COLO668 (cell line): Measurements from ENCODE around the gene GID8.

Experiments used
- DNase-seq: peaks from one replicate; lab custom pipeline; 2025; ENCODE audit not compliant: unreplicated experiment; lab: John Stamatoyannopoulos, UW

The GID8 gene

DNA sequence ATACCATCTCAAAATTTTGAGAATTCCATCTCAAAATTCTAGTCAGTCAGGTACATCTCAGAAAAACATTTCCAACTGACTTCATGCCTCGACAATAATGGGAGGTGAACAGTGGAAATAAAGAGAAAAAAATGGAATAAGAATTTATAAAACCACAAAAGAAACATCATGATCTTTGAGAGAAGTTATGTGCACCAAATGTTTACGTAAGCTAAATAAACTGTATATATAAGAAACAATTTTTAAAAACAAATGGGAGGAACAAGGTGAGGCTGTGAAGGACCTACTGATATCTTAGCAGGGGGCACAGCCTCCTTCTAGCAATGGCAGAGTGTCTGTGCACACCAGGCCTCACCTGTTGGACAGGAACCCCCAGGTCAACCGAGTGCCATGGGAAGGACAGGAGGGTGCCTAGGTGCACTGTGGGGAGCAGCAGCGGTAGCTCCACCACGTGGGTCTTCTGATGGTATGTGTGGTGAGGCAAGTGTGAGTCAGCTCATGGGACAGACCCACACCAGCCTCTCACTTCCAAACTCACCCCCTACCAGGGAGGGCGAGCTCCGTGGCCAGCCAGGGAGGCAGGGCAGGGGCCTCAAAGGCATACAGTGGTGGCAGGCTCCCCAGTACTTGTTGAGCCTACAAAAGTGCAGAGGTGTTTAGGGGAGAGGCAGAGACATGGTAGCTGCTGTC, 34.9 kb upstream of the GID8 start:
- no peak for DNase-seq

DNA sequence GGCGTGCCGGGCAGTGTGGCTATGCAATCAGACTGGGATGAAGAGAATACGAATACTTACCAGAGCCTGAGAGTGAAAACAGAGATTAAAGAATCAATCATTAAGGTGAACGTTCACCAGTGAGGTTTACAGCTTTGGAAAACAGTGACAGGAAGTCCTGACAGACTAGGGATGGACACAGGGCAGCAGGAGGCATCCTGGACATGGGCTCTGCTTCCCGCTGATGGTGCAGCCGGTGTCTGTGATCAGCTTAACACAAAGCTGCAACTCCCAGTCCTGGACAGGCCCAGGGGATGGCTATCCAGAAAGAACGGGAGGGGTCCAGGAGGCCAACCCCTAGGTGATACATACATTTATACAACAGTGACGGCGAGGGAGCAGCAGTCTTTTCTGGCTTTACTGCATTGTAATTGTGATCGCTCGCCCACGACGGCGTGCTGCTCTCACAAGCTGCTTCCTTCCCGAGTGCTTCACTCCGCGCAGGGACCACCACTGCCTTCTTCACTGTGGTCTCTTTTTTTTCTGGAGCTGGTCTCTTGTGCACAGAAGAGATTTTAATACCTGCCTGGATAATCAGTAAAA, 32.3 kb upstream of the GID8 start:
- no peak for DNase-seq

DNA sequence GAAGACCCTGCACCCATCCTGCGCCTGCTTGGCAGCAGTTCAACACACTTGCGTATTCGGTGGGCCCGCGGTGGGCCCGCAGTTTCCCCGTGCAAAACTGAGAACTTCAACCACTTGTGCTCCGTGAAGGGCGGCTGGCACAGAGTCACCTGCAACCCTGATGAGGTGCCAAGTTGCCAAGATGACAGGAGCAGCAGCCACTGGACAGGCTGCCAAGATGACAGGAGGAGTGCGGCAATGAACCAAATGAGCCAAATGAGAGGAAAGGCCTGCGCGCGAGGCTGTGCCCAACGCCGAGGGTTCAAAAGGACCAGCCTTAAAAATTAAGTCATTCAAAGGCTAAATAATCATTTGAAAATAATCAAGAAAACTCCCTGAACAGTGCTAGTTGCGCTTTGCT, 31.7 kb upstream of the GID8 start:
- no peak for DNase-seq

DNA sequence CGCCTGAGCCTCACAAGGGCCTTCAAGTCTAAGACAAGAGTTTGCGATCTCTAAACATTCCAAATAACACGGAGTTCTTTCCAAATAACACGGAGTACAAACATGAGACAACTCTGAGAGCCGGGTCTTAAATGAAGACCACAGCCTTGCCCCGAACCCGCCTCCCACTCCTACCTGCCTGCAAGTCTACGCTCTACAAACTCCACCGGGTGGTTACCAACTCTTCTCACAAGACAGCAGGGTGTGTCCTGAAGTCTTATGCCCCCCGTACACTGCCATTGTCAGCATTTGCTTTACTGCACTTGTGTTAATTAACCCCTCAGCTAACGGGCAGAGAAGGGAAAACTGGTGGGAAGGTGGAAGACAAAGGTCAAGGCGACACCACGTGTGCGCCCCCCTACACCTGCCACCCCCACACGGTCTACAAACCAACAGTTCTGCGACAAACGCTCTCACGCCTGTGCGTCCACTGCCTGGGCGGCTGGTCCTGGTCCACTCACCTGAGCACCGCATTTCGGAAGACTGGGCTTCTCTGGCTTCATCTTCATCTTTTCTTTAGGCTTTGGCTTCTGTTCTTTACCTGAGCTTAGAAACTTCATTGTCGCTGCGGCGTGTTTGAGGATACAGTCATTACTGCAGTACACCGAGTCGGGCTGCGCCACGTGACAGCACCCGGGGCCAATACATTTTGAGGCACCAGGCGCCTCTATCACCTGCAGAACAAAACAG, 31.1 kb upstream of the GID8 start:
- DNase-seq: no peak

DNA sequence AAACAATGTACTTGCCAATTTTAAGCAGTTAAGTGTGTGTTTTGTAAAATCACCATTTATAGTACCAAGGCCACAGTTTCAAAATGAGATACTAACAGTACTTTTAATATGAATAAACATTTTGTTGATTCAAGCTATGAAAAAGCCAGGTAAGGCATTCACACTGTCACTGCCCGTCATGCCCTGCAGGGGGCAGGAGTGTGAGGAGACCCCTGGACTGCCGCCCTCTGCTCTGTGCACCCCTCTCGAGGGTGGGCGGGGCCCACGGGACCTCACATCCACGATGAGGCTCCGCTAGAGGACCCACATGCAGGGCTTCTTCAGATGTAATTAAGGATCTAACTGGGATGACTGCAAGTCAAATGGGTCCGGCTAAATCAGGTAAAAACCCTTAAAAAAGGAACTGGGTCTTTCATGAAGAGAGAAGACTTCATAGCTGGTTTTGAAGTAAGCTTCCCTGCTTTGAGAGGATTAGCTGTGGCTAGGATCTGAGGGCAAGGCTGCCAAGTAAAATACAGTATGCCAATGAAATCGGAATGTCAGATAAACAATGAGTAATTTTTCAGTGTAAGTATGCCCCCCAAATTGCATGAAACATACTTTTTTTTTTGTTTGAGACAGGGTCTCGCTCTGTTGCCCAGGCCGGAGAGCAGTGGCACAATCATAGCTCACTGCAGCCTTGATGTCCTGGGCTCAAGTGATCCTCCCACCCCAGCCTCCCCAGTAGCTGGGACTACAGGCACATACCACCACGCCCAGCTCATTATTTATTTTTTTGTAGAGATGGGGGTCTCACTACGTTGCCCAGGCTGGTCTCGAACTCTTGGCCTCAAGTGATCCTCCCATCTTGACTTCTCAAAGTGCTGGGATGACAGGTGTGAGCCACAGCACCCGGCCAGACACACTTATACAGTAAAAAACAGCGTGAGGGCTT, 30.3 kb upstream of the GID8 start:
- DNase-seq: no peak

DNA sequence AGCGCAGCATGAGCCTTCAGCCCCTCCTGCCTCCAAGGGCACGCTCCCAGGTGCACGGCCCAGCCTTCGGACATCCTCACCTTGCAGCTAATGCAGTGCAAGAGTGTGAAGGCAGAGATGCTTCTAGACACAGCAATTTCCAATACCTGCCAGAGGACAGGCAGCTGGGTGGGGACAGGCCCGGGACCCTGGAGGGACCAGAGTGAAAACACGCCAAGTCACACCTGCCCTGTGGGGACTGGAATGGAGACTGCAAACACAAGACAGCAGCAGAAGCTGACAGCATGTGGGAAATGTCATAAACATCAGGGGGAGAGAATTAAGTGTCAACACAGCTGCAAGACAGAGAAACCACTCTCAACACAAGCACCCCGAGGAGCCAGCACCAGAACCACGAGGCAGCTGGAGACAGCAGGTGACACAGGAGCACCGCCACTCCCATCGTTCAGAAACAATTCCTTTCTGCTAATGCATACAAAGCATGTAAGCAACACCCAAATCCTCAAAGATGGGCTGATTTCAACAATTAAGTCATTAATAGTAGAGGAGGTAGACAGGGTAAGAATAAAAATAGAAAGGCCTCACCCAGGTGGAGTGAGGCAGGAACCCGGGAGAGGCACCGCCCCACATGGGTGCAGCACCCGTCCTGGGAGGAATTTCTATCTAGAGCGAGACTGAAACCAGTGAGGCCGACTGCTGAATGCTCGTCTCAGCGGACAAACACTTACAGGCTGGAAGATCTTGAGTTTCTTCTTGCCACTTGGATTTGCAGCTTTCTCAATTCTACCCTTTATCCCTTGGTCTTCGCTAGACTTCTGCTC, 28.8 kb upstream of the GID8 start:
- peak; percentile 85 for DNase-seq

DNA sequence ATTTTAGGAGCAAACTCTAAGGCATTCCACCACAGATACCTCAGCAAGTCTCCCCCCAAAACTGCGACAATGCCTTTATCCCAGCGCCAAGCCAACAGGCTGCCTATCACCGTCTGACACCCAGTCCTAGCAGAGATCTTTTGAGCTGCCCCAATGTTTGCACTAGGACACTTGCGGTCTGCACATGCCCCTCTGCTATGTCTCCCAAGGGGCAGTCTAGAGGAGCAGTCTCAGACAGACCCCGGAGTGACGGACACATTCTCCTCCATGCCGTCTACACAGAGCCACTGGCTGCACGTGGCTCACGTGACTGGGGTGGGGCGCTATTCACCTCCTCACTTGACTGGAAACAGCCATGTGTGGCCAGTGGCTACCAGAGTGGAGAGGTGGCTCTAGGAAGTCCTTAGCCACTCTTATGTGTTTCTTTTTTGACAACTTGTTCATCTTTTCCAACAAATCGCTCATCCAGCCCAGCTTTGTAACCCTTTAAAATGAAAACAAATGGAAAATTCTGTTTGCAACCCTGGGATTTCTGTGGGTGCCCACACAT, 27.7 kb upstream of the GID8 start:
- no peak for DNase-seq

DNA sequence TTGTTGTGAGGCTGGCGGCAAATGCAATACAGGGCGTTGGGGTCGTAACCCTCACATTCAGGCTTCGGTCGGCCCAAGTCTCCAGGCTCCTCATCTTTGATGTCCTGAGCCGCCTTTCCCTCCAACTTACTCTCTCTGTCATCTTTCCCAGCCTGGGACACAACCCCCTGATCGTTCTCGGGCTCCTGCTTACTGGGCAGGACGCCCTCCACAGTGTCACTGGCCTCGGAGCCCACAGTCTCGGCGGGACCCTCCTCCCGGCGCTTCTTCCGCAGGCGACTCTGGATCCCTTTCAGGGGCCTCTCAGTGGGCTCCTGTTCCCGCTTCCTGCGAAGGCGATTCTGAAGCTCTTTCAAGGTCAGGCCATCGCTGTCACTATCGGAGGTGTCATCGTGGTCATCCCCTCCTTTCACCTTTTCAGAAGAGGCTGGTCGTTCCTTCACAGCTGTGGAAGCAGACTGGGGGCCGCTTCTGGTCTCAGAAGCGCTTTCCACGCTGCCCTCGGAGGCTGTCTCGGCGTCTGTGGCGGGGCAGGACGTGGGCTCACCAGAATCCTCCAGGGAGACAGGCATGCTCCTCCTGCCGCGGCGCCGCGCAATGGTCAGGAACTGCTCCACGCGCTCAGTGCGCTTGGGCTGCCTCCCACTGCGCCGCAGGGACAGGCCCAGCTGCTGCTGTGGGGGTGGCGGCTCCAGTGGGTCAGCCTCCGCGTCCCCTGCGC, 27.0 kb upstream of the GID8 start:
- DNase-seq: no peak

DNA sequence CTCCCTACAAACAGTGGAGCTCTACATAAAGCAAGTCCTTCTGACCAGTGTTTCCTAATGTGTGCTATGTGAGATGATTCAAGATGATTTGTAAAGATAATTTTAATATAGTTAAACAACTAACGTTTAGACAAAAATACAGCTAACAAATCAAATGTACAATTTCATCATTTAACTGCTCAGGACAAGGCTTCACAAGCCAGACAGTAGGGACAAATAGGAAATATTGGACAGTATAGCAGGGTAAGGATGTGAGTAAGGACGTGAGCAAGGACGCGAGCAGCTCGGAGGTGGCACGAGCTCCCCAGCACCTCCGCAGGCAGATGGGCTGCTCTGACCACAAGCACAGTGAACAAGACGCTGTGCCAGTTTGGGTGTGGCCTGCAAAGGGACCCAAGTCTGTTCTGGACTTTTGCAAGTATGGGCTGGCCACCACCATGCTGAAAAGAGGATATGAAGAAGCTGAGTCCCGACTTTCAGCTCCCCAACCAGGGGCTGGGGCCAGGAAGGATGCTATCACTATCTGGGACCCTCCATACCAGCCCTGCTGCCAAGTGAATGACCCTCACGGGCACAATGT, 26.2 kb upstream of the GID8 start:
- DNase-seq: no peak

DNA sequence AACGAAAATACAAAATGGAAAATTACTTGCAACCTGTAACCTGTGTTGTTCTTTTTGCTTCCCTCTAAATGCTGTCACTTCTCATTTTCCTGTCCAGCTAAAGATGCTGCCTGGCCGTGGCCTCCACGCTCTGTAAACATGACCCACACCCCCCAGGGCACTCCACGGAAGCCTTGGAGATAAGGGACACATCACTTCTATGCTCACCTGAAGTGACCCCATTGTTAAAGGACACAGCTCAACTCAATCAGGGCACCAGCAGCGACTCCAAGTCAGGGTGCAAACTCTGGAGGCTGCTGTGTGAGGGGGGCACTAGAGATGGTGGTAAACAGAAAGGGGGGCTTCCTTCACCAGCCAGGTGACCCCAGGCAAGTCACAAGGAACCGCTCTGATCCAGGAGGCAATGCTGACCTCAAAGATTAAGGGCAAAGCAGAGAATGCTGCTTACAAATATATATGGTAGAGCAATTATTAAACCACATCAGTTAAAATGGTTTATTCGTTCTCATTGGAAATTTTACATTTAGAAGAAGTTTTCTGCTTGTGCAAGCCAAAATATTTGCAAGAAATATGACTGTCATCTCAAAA, 24.8 kb upstream of the GID8 start:
- no peak for DNase-seq

DNA sequence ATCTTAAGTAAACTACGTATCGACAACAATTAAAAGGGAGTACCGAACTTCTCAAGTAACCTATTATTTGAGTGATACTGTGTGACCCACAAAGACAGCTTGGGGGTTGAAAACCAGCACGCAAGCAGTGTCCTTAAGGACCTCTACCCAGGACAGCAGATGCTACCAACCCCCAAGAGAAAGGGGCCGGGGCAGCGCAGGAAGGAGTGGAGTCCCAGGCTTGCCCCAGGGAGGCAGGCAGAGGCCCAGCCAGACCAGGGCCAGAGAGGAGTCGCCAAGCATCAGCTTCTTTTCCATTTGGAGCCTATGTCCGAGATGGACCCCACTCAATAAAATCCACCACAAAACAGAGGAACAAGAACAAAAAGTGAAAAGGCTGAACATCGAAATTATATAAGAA, 23.5 kb upstream of the GID8 start:
- no peak for DNase-seq

DNA sequence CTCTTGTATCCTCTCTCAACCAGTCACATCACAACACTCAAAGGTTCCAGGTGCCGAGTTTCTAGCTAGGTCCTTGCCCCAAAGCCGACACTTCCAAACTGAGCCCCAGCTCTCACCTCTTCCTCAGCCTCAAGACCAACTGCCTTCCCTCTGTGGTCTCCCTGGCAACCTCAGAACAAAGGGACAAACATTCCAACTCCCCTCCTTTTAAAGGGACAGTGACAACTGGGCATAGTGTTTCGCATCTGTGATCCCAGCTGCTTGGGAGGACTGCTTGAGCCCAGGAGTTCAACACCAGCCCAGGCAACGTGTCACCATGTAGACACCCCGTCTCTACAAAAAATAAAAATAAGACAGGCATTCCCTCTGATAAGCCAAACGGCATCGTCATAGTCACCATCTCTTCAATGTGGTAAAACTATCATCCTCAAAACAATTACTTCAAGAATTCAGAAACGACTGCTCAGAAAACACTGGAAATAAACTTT, 22.9 kb upstream of the GID8 start:
- peak; percentile 74 for DNase-seq

DNA sequence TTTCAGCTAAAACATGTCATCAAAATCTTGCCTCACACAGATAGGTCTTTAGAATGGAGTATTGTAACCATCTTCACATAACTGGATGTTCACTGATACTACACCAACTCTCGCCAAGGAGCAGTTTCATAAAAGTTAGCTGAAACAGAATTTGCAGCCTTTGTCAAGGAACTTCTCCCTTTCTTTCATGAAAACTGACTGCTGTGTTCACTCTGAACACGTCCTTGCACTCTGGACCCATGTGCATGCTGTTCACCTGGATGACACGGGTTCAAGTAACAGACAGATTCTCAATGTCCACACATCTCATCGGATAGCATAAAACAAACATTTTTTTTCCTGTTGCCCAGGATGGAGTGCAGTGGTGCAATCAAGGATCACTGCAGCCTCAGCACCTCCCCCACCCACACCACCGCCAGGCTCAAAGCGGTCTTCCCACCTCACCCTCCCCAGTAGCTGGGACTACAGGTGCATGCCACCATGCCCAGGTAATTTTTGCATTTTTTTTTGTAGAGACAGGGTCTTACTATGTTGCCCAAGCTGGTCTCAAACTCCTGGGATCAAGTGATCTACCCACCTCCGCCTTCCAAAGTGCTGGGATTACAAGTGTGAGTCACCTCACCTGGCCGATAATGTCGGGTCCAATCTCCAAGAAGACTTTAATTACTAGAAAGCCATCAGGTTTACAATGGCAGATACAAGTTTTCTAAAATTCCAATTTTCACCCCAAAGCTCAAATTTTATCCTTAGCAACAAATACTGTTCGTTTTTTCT, 21.1 kb upstream of the GID8 start:
- no peak for DNase-seq

DNA sequence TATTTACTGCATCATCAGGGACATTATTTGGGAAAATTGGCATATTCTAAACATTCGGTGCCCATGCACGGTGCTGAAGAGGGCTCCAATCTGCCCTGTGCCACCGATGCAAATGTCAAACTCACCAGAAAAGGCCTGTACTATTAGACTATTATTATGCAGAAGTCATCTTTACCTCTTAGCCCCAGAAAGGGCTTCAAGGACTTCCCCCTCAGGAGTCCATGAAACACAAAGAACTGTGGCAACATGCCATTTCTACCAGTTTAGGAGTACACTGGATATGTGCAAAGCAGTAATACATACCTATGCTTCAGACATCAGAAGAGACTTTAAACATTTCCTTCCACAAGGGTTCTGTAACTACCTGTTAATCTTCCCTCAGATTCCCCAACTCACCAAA, 20.2 kb upstream of the GID8 start:
- DNase-seq: no peak

DNA sequence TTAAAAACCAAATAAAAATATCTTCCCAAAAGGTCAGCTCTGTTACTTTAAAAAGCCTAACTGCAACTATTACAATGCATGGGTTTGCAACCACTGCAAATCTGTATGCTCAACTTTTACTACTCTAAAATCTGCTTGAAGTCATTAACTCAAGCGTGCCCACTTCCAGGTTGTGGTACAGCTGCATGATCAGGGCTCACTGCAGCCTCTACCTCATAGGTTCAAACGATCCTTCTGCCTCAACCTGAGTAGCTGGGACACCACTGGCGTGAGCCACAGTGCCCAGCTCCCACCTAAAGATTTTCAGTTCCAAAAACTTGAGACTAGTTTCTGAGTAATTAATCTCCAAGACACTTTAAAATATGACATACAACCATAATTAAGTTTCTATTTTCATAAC, 19.8 kb upstream of the GID8 start:
- no peak for DNase-seq

DNA sequence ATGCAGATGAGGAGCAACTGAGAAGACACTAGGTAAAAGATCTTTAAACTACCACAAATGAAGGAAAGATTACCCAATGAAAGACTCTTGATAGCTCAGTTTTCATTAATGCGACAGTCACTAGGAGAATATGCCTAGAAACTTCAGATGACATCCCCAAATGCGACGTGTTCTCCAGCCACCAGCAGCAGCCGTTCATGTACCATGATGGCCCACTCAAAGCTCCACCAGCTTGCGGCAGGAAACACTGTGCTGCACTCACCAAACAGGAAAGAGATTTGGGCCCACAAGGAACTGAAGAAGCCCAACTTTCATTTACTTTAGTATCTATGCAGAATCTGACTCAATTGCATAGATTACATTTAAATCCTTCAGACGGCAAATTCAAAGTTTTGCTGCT, 19.1 kb upstream of the GID8 start:
- DNase-seq: no peak

DNA sequence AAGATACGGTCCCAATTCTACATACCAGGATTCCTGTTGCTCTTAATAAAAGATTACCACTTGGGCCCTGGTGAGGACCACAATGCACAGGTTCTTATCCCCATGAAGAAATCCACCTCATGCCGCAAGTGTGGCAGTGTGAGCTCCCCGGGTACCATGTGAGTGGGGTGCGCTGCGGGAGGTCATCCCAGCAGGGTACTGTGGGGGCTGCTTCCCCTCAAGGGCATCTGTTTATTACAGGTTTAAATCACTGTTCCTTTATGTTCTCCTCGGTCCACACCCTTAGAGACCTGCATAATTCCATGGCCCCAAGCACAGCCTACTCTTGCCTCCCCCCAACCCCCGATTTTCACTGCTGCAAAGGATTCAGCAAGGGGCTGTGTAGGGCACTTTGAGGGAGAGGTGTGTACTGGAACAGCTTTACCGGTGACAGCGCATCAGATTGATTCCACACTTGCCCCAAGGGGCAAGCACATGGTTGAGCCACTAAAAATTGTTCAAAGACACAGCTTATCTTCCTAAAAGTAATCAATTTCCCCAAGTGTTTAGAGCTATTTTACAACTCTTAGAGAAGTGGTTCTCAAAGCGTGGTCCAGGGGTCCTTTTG, 17.8 kb upstream of the GID8 start:
- no peak for DNase-seq
